ENCODE data around the gene CTNNB1. TPM values are rescaled to one million over a fixed set of nuclear protein-coding genes. Genes with fewer than 3 reads are reported as not detected.

CTNNB1 gene
- total and polyA plus RNA-seq, 4 donors = 63.3 to 265 (median 151) TPM

GRCh38 chr3:41209646-41210045 lies 10.3 kb downstream of the CTNNB1 start:
- no peak for DNase-seq (ENCODE audit: low spot score)
- TF ChIP-seq ZBTB33 (IDR thresholded peaks at IDR 0.05) = no peak
- TF ChIP-seq HNF4G (IDR thresholded peaks at IDR 0.05) = no peak
- no peak for TF ChIP-seq MAX (IDR thresholded peaks at IDR 0.05)
- TF ChIP-seq CTCF (IDR thresholded peaks at IDR 0.05; ENCODE audit: low read depth, low read length, missing input control) = no peak
- TF ChIP-seq JUND (IDR thresholded peaks at IDR 0.05) = no peak
- no peak for TF ChIP-seq REST (IDR thresholded peaks at IDR 0.05)
- peaks cover 5 to 32% (median 14%) of the 10 kb centered on the region in 4 donors for H3K4me1 ChIP-seq (ENCODE audit: control insufficient read depth in 4 of 4, insufficient read depth in 4 of 4, low read length in 3 of 4)
- H3K27ac ChIP-seq (ENCODE audit: low read depth in 1 of 2, low read length in 2 of 2) = no peak overlapping the region
- no peaks in the 10 kb centered on the region for H3K27me3 ChIP-seq (ENCODE audit: control insufficient read depth in 4 of 4, insufficient read depth in 4 of 4, low read length in 3 of 4)
- H3K4me3 ChIP-seq (ENCODE audit: low read depth in 1 of 3, low read length in 3 of 3) = no peak overlapping the region
- no peak overlapping the region for H3K9ac ChIP-seq (ENCODE audit: low read depth in 1 of 2, low read length in 2 of 2)
- no peaks in the 10 kb centered on the region for H3K36me3 ChIP-seq (ENCODE audit: control insufficient read depth in 4 of 4, insufficient read depth in 3 of 4, low read depth in 1 of 4, low read length in 3 of 4)
- 95% methylated on average over 5 of the region's 5 CpGs for WGBS
- H3K9me3 ChIP-seq (ENCODE audit: control insufficient read depth in 4 of 4, low read length in 3 of 4) = no peaks in the 10 kb centered on the region

- Histone ChIP-seq H3K9ac (ENCODE audit: low read depth in 1 of 2, low read length in 2 of 2) (no peak overlapping the region), H3K36me3 (ENCODE audit: control insufficient read depth in 4 of 4, insufficient read depth in 3 of 4, low read depth in 1 of 4, low read length in 3 of 4) (no peaks in the 10 kb centered on the region), H3K4me1 (ENCODE audit: control insufficient read depth in 4 of 4, insufficient read depth in 4 of 4, low read length in 3 of 4) (peaks cover 6 to 32% (median 13%) of the 10 kb centered on the region in 4 donors), H3K27ac (ENCODE audit: low read depth in 1 of 2, low read length in 2 of 2) (no peak overlapping the region), H3K9me3 (ENCODE audit: control insufficient read depth in 4 of 4, low read length in 3 of 4) (no peaks in the 10 kb centered on the region), H3K4me3 (ENCODE audit: low read depth in 1 of 3, low read length in 3 of 3) (no peak overlapping the region), H3K27me3 (ENCODE audit: control insufficient read depth in 4 of 4, insufficient read depth in 4 of 4, low read length in 3 of 4) (no peaks in the 10 kb centered on the region)
- no peak for DNase-seq (ENCODE audit: low spot score)
- TF ChIP-seq MAX (IDR thresholded peaks at IDR 0.05) (no peak), EGR1 (IDR thresholded peaks at IDR 0.05; ENCODE audit: low read depth in 2 of 2) (no peak), REST (IDR thresholded peaks at IDR 0.05) (no peak)
- WGBS = 95% methylated on average over 5 of the region's 5 CpGs
Observed at GRCh38 chr3:41210966-41211365, 11.7 kb downstream of the CTNNB1 start.
